HCT116 (cell line): Measurements from ENCODE around the gene TNFRSF25. TPM values are rescaled to one million over a fixed set of nuclear protein-coding genes. Genes with fewer than 3 reads are reported as not detected.

ENCODE experiments used
- CEBPB ChIP-seq: IDR thresholded peaks from 2 replicates; pipeline ENCODE4 v1.6.1; 2012; ENCODE audit warnings: low read depth
- CTCF ChIP-seq, 3 experiments: fragments of 200-600 bp in 1 of 3; sonication (generic) in 1 of 3; IDR thresholded peaks in 2 of 3; conservative IDR thresholded peaks in 1 of 3; 2 replicates each; pipeline ENCODE4 v1.5.1; 2012 to 2017; ENCODE audit warnings: low read depth in 2 of 3, low read length in 2 of 3, antibody characterized with exemption in 1 of 3, borderline replicate concordance in 1 of 3, control low read depth in 1 of 3, mild to moderate bottlenecking in 1 of 3, mixed read lengths in 1 of 3, mixed run types in 1 of 3, moderate library complexity in 1 of 3; ENCODE audit not compliant: insufficient read depth in 1 of 3
- ELF1 ChIP-seq: IDR thresholded peaks from 2 replicates; pipeline ENCODE4 v1.6.1; 2012; ENCODE audit warnings: low read depth, borderline replicate concordance
- POLR2AphosphoS5 ChIP-seq: IDR thresholded peaks from 2 replicates; pipeline ENCODE4 v1.6.1; 2011; ENCODE audit warnings: mild to moderate bottlenecking, low read depth, low read length, moderate library complexity
- SIN3A ChIP-seq: IDR thresholded peaks from 2 replicates; pipeline ENCODE4 v1.6.1; 2012; ENCODE audit warnings: low read depth
- YY1 ChIP-seq: IDR thresholded peaks from 2 replicates; pipeline ENCODE4 v1.6.1; 2011; ENCODE audit warnings: low read length, low read depth, moderate library complexity, mild to moderate bottlenecking; ENCODE audit not compliant: insufficient replicate concordance; ENCODE audit errors: extremely low read depth
- ZBTB33 ChIP-seq: IDR thresholded peaks from 2 replicates; pipeline ENCODE4 v1.6.1; 2011; ENCODE audit warnings: mild to moderate bottlenecking, low read length, moderate library complexity; ENCODE audit not compliant: insufficient replicate concordance; ENCODE audit errors: extremely low read depth
- total RNA-seq: library from RNA; stranded (reverse); gene quantifications from one replicate; pipeline ENCODE4 v1.2.1, GENCODE V29; 2021; ENCODE audit not compliant: unreplicated experiment

The TNFRSF25 gene
- total RNA-seq, 1 experiment from 2014 or later = 27.5 TPM

GRCh38 chr1:6468729-6469461 is 2.9 kb upstream of the TNFRSF25 start (continued):
- TF ChIP-seq CTCF (IDR thresholded peaks at IDR 0.05 in 2 of 3, conservative IDR thresholded peaks at IDR 0.05 in 1 of 3; ENCODE audit: borderline replicate concordance in 1 of 3, insufficient read depth in 1 of 3, low read depth in 2 of 3, low read length in 2 of 3) = no peak
- TF ChIP-seq CEBPB = no peak
- TF ChIP-seq POLR2AphosphoS5 = no peak
- TF ChIP-seq SIN3A = no peak
- no peak for TF ChIP-seq ZBTB33
- TF ChIP-seq ELF1 = no peak
- no peak for TF ChIP-seq YY1
